Measurements from ENCODE around the gene TMA7.
"Not testable (repeated sequence)": the region's sequence is repeated elsewhere in the genome, so short reads cannot be mapped to it uniquely, and the experiment has no call there.

Gene TMA7

GRCh38 chr3:48439820-48440589 lies at the start of gene TMA7, which contains the start of gene CCDC51:
Gene TMA7 (plus strand): TSS chr3:48440257. CDS start chr3:48440297, 40 bp downstream.
Gene CCDC51 (minus strand): TSS chr3:48440119. CDS start chr3:48435128, 4,991 bp downstream.
- peak; percentile 98 for FAIRE-seq

- no peak for FAIRE-seq
These were observed 45.7 kb upstream of the TMA7 start for GRCh38 chr3:48394391-48394790.

- FAIRE-seq = no peak
These were observed 44.3 kb upstream of the TMA7 start for GRCh38 chr3:48395714-48396113.

- no peak for FAIRE-seq
These were observed 42.0 kb upstream of the TMA7 start for GRCh38 chr3:48397767-48398681.

DNA sequence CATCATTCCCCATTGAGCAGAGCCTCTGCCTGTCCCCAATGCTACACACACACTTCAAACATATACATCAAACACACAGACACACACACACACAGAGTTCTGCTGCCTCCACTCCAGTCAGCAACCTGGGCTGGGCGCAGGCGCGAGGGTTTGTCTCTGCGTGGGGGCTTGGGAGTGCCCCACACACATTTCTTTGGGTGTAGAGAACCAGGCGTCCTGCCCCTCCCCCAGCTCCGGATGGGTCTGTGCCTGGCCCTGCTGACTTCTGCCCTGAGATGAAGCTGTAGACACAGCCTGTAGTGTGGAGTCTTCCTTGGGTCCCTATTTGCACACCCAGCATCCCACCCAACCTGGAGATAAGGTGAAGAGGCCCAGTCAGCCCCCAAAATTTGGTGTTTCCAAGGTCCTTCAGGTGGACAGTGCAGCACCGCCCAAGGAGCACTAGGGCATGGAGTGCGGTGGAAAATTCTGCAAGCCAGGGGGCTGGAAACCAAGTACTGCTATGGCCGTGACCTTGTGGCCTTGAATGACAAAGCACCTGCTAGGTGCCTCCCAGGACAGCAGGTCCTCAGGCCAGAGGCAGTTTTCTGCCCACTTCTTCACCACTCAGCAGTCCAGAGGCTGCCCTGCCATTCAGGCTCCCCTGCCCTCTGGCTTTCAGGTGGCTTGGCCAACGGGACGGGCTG lies 41.2 kb upstream of the TMA7 start:
- FAIRE-seq = no peak

- FAIRE-seq = no peak
These were observed 40.5 kb upstream of the TMA7 start for GRCh38 chr3:48399387-48400172.

DNA sequence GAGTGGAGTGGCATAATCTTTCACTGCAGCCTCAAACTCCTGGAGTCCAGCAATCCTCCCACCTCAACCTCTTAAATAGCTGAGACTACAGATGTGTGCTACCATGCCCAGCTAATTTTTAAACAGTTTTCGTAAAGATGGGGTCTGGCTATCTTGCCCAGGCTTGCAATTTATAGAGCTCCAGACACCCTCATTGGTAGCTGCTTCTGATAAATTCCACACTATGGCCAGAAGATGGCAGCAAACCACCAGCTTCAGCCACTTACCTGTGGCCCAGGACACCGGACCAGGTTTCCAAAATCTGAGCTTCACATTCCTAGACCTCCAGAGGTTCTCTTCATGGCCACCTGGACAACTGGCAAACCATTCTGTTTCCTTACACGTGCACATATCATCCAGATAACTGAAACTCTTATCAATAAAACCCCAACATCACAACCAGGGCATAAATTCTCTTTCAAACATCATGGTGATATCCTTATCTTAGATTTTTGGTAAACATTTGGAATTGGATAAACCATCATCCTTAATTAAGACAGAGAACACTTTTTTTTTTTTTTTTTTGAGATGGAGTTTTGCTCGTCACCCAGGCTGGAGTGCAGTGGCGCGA lies 39.1 kb upstream of the TMA7 start:
- FAIRE-seq = peak; percentile 93

DNA sequence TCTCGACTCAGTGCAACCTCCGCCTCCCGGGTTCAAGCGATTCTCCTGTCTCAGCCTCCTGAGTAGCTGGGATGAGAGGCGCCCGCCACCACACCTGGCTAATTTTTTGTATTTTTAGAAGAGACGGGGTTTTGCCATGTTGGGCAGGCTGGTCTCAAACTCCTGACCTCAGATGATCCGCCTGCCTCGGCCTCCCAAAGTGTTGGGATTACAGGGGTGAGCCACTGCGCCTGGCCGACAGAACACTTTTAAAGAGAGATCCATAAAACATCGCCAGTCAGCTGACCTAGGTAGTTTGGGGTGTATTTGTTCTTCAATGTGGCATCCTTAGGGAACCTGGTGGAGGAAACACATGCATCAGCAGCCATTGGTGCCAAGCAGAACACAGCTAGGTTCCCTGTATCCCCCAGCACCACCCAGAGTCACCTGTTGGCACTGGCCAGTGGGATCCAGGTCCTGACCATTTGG lies 38.6 kb upstream of the TMA7 start:
- FAIRE-seq = not testable (repeated sequence)

DNA sequence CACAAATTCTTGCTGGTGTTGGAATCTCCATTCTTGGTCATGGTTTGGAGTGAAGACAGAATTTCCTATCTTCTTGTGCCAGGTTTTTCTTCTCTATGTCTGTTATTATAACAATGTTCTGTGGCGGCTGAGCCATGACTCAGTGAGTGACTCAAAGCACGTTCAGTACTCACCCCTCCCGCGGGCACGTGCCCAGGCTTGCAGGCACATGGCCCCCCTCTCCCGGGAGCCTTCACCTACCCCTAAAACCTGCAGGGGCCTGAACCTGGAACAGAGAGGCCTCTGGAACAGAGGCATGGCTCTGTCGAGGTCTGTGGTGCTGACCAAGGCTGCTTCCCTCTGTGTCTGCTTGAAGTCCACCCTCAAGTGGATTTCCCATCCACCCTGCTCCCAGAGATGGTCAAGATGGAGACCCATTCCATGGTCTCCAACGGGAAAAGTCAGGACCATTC lies 37.8 kb upstream of the TMA7 start:
- FAIRE-seq = no peak

- FAIRE-seq = no peak
These were observed 37.1 kb upstream of the TMA7 start for GRCh38 chr3:48402907-48403306.

DNA sequence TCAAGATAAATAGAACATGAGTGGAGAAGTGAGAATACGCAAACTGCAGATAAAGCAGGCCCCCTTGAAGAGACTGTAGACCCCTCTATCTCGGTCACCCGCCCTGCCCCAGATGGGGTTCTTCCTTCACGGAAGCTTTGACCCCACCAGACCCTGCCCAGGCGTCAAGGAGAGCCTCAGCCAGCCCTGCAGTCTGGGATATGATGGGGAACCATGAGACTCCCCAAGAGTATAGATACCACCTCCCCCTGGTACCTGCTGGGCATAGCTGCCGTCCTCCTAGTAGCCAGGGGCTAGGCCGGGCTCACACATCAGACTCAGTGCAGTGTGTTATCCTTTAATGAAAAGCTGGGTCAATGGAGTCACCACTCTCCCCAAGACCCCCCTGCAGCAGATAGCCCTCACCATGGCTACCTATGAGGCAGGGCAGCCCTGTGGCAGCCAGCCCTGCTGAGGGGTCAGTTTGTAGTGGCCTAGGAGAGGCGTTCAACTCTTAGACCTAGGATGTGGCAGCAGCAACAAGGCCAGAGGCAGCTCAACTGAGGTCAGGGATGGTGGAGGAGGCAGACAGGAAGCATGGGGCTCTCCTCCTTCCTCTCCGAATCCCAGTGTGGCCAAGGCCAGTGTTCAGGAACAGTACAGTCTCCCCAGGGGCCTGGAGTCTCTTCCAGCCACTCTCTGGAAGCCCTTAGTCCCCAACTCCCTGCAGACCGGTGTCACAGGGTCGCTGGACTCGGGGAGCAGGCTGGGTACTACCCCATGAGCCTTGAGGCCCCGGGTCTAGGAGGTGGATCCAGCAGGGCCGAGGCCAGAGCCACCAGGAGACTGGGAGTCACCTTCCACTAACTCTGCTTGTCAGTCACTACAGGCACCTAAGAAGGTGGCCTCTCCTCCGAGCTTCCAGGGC lies 36.3 kb upstream of the TMA7 start:
- no peak for FAIRE-seq

DNA sequence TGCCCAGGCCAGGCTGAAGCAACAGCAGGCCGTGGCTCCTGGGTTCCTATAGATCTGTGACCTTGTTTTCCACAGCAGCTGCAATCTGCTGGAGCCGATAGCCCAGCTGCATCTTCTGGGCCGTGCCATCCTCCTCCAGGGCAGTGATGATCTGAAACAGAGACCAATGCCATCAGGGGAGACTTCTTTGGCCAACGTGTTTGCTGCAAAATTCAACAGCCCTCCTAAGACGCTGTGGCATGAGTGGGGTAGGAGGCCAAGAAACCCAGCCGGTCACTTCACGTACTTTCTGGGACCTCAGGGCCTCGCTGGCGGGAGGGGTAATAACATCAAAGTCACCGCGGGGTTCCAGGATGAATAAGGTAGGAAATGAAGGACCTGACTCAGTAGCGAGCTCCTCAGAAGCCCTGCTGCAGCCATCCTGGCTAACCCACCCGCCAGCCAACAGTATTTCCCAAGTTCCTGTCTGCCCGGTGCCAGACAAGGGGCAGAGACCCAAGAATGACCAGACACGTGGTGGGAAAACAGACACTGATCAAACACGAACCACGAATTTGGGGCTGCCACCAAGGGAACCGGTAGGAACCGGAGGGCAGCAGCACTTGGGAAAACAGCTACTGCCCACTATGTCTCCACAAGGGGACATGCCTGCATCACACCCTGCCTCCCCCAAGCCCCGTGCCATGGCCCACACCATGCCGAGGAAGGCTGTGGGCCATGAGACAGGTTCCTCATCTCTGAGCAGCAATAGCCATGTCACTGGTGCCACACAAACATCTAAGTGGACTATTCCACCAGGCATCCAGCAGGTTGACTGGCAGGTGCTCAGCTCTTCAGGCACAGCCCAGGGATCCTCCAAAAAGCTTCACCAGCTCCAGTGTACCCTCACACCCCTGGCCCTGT lies 35.4 kb upstream of the TMA7 start:
- no peak for FAIRE-seq

DNA sequence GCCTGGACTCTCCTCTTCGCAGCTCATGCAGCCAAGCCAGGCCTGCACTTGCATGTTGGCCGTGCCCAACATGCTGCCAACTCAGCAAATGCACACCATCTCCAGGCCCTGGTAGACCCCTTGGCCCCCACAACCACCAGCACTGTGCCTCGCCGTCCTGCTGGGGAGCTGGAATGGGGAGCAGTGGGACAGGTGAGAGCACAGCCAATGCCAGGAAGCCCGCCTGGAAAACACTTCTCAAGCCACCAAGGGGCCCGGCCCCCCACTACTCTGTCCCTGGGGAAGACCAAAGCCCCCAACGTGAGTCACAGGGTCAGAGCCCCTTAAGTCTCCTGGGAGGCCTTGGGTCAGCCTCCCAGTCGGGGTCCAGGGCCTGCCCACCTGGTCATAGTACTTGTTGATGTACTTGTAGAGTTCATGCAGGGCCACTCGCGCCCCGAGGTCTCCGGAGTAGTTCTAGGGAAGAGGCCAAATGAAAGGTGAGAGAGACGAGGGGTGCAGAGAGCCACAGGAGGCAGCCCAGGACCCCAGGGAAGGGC lies 34.6 kb upstream of the TMA7 start:
- FAIRE-seq = no peak

- FAIRE-seq = no peak
These were observed 34.1 kb upstream of the TMA7 start for GRCh38 chr3:48405971-48406370.

GRCh38 chr3:48406443-48407431 lies 33.3 kb upstream of the TMA7 start:
- FAIRE-seq = no peak

GRCh38 chr3:48407542-48408099 lies 32.4 kb upstream of the TMA7 start:
- FAIRE-seq = no peak

DNA sequence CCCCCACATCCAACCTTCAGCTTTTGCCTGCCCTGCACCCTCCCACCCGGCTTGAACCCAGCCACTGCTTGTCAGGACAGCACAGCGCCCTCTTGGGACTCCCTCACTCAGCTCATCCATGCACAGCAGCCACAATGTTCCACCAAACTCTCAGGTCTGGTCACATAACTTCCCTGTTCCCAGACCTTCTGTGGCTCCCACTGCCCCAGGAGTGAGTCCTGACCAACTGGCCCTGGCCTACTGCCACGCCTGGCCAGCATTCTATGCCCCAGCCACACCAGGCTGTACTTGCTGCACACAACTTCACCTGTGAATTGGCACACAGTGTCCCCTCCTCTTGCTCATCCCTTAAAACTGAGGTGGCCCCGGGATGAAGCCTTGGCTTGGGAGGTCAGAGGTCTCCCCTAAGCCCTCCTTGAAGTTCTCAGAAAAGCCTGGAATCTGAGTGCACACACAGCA lies 31.2 kb upstream of the TMA7 start:
- no peak for FAIRE-seq
